ENCODE results near the gene CBLB.
"Not testable (repeated sequence)": the region's sequence is repeated elsewhere in the genome, so short reads cannot be mapped to it uniquely, and the experiment has no call there.

The CBLB gene

GRCh38 chr3:105821433-105821832 is 47.4 kb downstream of the CBLB start:
- no peak for DNase-seq (ENCODE audit: low spot score)

GRCh38 chr3:105816833-105817232 is 52.0 kb downstream of the CBLB start:
- DNase-seq (ENCODE audit: low spot score): no peak

- DNase-seq (ENCODE audit: low spot score): not testable (repeated sequence)
Observed at GRCh38 chr3:105815331-105815730, 53.5 kb downstream of the CBLB start.

GRCh38 chr3:105813710-105814109 is 55.1 kb downstream of the CBLB start:
- DNase-seq (ENCODE audit: low spot score): no peak

- DNase-seq (ENCODE audit: low spot score): no peak
Observed at GRCh38 chr3:105812194-105812586, 56.6 kb downstream of the CBLB start.

- no peak for DNase-seq (ENCODE audit: low spot score)
Observed at GRCh38 chr3:105811518-105812193, 57.2 kb downstream of the CBLB start.

GRCh38 chr3:105809208-105809888 is 59.5 kb downstream of the CBLB start:
- no peak for DNase-seq (ENCODE audit: low spot score)

GRCh38 chr3:105807701-105808100 is 61.1 kb downstream of the CBLB start:
- no peak for DNase-seq (ENCODE audit: low spot score)

- no peak for DNase-seq (ENCODE audit: low spot score)
Observed at GRCh38 chr3:105807146-105807545, 61.7 kb downstream of the CBLB start.

GRCh38 chr3:105806359-105806758 is 62.5 kb downstream of the CBLB start:
- DNase-seq (ENCODE audit: low spot score): no peak

- DNase-seq (ENCODE audit: low spot score): no peak
Observed at GRCh38 chr3:105805404-105805803, 63.4 kb downstream of the CBLB start.

GRCh38 chr3:105802118-105802706 is 66.6 kb downstream of the CBLB start:
- no peak for DNase-seq (ENCODE audit: low spot score)

GRCh38 chr3:105801397-105801796 is 67.4 kb downstream of the CBLB start:
- no peak for DNase-seq (ENCODE audit: low spot score)

- DNase-seq (ENCODE audit: low spot score): no peak
Observed at GRCh38 chr3:105800320-105800719, 68.5 kb downstream of the CBLB start.

GRCh38 chr3:105799286-105799685 is 69.5 kb downstream of the CBLB start:
- no peak for DNase-seq (ENCODE audit: low spot score)

- no peak for DNase-seq (ENCODE audit: low spot score)
Observed at GRCh38 chr3:105798381-105798934, 70.4 kb downstream of the CBLB start.

- DNase-seq (ENCODE audit: low spot score): no peak
Observed at GRCh38 chr3:105793040-105793439, 75.8 kb downstream of the CBLB start.

GRCh38 chr3:105791919-105792786 is 76.7 kb downstream of the CBLB start:
- DNase-seq (ENCODE audit: low spot score): no peak

GRCh38 chr3:105791131-105791530 is 77.7 kb downstream of the CBLB start:
- DNase-seq (ENCODE audit: low spot score): no peak

- DNase-seq (ENCODE audit: low spot score): no peak
Observed at GRCh38 chr3:105790534-105790933, 78.3 kb downstream of the CBLB start.

- no peak for DNase-seq (ENCODE audit: low spot score)
Observed at GRCh38 chr3:105788593-105788992, 80.2 kb downstream of the CBLB start.

GRCh38 chr3:105787453-105787852 is 81.4 kb downstream of the CBLB start:
- DNase-seq (ENCODE audit: low spot score): no peak
